Fibroblast of skin of back (primary cell): ENCODE data around the gene MTOR. TPM values are rescaled to one million over a fixed set of nuclear protein-coding genes. Genes with fewer than 3 reads are reported as not detected.
"Not testable (repeated sequence)": the region's sequence is repeated elsewhere in the genome, so short reads cannot be mapped to it uniquely, and the experiment has no call there.

ENCODE experiments used
- DNase-seq: peaks from one replicate; pipeline ENCODE4 v3.0.0-alpha.2; 2013
- polyA plus RNA-seq, 2 experiments: library from polyadenylated mRNA; unstranded; fragments of 120-200 nt; gene quantifications; one replicate each; pipeline ENCODE4 v1.2.1, GENCODE V29; 2013; ENCODE audit not compliant: insufficient read length in 2 of 2

MTOR gene
- polyA plus RNA-seq (2013, experiment 1 of 2; ENCODE audit: insufficient read length) = 28.9 TPM
- 20.2 TPM for polyA plus RNA-seq (2013, experiment 2 of 2; ENCODE audit: insufficient read length)

- peak; percentile 100 for DNase-seq
Measured at GRCh38 chr1:11262171-11263049, at the start of gene MTOR. TSS of gene MTOR (minus strand) at chr1:11262551. CDS start at chr1:11259409, 3,142 bp downstream.

GRCh38 chr1:11309385-11309784 lies 47.0 kb upstream of the MTOR start:
- no peak for DNase-seq

- no peak for DNase-seq
Measured at GRCh38 chr1:11308699-11309224, 46.4 kb upstream of the MTOR start.

- DNase-seq = peak; percentile 11
Measured at GRCh38 chr1:11307852-11308251, 45.5 kb upstream of the MTOR start.

DNA sequence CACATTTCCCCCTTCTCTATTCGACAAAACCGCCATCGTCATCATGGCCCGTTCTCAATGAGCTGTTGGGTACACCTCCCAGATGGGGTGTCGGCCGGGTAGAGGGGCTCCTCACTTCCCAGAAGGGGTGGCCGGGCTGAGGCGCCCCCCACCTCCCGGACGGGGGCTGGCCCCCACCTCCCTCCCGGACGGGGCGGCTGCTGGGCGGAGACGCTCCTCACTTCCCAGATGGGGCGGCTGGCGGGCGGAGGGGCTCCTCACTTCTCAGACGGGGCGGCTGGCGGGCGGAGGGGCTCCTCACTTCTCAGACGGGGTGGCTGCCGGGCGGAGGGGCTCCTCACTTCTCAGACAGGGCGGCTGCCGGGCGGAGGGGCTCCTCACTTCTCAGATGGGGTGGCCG lies 43.2 kb upstream of the MTOR start:
- not testable (repeated sequence) for DNase-seq

GRCh38 chr1:11302366-11302765 lies 40.0 kb upstream of the MTOR start:
- no peak for DNase-seq

DNA sequence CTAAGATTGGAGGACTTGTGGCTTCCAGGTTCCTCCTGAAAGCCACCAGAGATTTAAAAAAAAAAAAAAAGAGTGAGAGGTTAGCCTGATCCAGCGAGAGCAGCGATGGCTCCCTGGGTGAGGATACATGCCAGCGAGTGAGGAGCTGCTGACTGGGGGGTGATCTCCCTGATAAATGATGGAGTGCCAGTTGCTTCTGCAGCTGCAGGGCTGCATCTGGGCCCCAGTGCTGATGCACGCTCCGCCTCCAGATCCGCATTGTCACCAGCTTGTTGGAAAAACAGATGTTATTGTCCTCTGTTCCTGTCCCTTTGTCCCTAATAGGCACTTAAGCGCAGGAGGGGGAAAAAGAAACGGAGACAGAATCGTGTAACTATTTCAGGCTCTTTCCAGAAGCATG lies 39.2 kb upstream of the MTOR start:
- DNase-seq = no peak

GRCh38 chr1:11299225-11299574 lies 36.8 kb upstream of the MTOR start:
- DNase-seq = no peak

- DNase-seq = no peak
Measured at GRCh38 chr1:11298390-11299224, 36.3 kb upstream of the MTOR start.

GRCh38 chr1:11297774-11298173 lies 35.4 kb upstream of the MTOR start:
- DNase-seq = not testable (repeated sequence)

DNA sequence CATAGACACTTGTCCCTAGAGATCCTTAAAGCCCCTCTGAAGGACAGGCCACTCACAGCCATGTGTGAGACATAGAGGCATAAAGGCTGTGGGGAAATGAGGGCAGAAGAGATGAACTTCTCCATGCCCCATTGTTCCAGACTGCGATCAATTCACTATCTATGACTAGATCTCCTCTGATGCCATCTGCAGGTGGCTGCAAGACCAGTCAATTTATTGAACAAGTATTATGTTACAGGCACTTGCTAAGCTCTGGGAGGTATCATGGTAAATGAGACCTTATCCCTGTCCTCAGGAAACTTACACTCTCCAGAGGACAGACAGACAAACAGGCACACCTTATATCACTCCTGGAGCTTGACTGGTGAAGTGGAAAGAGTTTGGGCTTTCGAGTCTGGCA lies 33.6 kb upstream of the MTOR start:
- no peak for DNase-seq

- DNase-seq = no peak
Measured at GRCh38 chr1:11294951-11295350, 32.6 kb upstream of the MTOR start.

DNA sequence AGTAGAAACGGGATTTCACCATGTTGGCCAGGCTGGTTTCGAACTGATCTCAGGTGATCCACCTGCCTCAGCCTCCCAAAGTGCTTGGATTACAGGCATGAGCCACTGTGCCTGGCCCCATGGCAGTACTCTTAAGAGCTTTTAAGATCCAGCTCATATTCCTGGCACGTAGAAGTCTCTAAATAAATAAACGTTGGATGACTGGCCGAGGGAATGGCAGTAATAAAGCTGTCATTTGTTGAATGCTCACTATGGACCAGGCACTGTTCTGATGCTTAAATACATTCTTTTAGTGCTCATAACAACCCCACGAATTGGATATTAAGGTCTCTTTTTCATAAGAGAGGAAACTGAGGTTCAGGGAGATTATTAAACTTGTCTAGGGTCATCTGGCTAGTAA lies 31.5 kb upstream of the MTOR start:
- DNase-seq = no peak

GRCh38 chr1:11291049-11291448 lies 28.7 kb upstream of the MTOR start:
- no peak for DNase-seq

DNA sequence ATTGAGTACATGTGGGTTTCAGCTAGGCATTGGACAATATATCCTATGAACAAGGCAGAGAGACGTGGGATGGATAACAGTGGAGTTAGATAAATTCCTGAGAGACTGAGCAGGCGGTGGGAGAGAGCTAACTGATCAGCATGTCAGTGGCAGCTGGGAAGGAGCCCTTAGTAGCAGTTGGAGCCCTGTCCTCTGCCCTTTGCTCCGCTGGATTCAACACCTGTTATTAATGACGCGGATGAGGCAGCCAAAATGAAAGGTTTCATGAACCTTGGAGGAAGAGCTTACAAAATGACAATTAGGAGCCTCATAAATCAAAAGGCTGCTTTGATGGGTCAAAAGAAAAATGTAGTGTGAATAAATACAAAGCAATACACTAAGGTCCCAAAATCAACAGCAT lies 26.7 kb upstream of the MTOR start:
- no peak for DNase-seq

DNA sequence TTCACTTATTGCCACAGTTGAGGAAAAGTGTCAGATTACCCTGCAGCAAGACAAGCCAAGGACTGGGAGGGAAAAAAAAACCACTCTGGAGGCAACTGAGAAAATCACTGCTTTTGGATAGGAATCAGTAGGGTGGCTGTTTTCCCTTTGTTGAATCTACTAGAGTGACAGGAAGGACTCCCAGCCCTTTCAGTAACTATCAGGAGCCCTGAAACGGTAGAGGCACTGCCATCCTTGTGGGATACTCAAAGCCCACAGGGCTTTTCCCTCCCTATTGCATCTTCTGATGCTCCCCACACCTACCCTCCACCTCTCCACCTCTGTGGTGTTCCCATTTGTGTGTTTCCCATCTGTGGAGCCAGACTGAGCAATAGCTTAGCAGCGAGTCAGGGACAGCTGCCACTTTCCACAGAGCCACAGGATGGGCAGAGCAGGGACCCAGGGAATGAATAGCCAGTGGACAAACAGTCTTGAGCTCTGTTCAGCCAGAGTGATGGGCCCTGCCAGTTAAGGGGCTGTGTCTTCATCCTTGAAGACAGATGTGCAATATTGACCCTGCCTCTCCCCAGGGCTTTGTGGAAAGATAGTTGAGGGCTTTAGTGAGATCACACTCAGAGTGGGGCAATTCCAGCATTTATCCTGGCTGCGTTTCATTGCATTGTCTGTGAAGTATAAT lies 24.5 kb upstream of the MTOR start:
- DNase-seq = peak; percentile 12

DNA sequence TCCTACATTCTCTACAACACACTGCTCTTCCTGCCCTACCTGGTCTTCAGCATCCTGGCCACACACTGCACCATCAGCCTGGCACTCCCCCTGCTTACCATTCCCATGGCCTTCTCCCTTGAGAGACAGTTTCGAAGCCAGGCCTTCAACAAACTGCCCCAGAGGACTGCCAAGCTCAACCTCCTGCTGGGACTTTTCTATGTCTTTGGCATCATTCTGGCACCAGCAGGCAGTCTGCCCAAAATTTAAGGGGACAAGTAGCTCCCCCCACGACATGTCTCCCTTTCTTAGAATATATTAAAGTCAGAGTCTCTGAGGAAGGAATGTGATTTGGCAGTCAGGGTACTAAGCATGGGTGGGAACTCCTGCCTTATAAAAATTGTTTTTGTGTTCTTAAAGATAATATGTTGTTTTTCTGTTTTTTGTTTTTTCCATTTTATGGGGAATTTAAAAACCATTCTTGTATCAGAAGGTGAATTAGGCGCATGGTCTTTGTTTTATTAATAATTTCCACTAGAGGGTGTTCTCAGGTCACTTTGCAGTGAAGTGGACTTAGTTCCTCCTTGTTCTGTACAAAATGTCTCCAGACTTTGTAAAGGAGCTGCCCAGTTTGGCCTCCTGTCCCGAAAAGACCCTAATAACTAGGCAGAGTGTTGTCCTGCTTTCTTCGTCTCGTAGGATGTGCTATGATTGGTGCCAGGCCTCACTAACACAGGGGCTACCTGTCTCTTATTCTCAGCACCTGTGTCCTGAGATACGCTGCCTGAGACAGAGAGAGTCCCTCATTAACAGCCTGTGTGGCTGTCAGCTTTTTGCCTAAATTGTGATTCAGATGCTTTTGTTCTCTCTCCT lies 23.8 kb upstream of the MTOR start:
- DNase-seq = no peak

GRCh38 chr1:11284784-11285183 lies 22.4 kb upstream of the MTOR start:
- no peak for DNase-seq

- no peak for DNase-seq
Measured at GRCh38 chr1:11283151-11283550, 20.8 kb upstream of the MTOR start.

DNA sequence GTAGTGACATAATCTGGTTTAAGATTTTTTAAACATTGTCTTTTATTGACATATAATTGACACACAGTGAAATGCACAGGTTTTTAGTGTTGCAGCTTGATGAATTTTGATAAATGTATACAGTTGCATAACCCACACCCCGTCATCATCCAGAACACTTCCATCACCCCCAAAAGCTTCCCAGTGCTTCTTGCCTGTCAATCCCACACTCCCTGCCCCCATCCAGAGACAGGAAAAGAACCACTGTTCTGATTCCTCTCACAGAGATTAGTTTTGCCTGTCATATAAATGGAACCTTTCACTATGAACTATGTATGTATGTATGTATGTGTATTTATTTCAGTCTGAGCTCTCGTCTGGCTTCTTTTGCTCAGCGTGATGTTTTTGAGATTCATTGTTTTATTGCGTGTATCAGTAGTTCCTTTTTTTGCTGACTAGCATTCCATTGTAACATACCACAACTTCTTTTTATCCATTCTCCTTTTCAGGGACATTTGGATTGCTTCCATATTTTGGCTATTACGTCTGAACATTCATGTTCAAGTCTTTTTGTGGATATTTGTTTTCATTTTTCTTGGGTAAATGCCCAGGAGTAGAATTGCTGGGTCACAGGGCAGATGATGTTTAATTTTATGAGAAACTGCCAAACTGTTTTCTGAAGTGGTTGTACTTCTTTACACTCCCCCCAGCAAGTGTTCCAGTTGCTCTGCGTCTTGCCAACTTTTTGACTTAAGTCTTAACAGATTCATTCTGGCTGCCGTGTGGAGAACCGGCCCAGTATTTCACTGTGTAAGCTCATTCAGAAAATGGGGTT lies 19.4 kb upstream of the MTOR start:
- DNase-seq = peak; percentile 95
